ENCODE results near the gene PPP1R2.

- TF ChIP-seq EZH2 (IDR thresholded peaks at IDR 0.05) (no peak), POLR2AphosphoS5 (IDR thresholded peaks at IDR 0.05; ENCODE audit: borderline replicate concordance, low read depth, low read length) (no peak), FOXP2 (optimal IDR thresholded peaks at IDR 0.05; ENCODE audit: control extremely low read depth, extremely low read length, insufficient read depth) (no peak)
Observed at GRCh38 chr3:195587824-195588223, 44.7 kb upstream of the PPP1R2 start.
